Liver (tissue), 3 donors: ENCODE results near the gene UMAD1.
A peak's percentile ranks its signal among the peaks of the same experiment; 100 is the strongest.

Experiments
- NR2F2 ChIP-seq: IDR thresholded peaks from 2 replicates; pipeline ENCODE4 v1.6.1; 2016; ENCODE audit warnings: antibody characterized with exemption
- TF ChIP-seq, protein P1 (sequence below): fragments of 150-350 bp; IDR thresholded peaks from 2 replicates; pipeline ENCODE4 v1.5.1; 2017; ENCODE audit warnings: improper control_type of control experiment, low read depth, low read length; ENCODE audit not compliant: missing input control
- donor health status: healthy.
- donor health status: healthy.

DNA sequence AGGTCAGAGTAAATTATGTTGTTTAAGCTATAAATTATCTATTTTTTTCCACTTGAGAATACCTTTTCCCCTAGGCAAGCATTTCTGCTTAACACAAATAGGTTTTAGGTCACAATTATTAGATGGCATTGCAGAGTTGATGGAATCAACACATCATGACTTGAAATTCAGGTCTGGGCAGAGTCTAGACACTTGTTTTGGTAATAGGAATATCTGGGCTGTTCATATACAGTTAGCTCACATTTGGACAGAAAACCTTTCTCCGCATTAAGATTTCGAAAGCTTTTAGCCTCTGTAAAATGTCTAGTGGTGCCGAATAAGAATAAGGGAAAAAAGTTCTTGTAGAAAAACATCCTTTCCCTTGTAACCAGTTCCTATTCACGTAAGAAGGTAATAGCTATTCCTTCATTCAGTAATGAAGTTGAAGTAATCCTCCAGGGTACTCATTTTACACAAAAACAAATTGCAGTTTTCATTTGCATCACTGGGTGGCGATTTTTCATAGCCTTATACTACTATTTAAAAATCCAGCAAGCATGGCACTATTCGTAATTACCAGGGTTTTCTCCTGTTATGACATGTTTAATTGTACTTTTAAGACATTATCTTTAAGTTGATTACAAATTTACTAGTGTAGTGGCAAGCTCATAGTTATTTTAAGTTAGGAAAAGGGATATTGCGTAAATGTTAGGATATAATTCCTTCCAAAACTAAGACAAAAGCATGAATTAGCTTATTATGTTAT is 40.8 kb downstream of the UMAD1 start:
- TF ChIP-seq, protein P1, sequence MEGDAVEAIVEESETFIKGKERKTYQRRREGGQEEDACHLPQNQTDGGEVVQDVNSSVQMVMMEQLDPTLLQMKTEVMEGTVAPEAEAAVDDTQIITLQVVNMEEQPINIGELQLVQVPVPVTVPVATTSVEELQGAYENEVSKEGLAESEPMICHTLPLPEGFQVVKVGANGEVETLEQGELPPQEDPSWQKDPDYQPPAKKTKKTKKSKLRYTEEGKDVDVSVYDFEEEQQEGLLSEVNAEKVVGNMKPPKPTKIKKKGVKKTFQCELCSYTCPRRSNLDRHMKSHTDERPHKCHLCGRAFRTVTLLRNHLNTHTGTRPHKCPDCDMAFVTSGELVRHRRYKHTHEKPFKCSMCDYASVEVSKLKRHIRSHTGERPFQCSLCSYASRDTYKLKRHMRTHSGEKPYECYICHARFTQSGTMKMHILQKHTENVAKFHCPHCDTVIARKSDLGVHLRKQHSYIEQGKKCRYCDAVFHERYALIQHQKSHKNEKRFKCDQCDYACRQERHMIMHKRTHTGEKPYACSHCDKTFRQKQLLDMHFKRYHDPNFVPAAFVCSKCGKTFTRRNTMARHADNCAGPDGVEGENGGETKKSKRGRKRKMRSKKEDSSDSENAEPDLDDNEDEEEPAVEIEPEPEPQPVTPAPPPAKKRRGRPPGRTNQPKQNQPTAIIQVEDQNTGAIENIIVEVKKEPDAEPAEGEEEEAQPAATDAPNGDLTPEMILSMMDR = peak; percentile 67
- no peak for TF ChIP-seq NR2F2
